Fibroblast of pulmonary artery (primary cell): Measurements from ENCODE around the gene SYT2.

Experiments
- DNase-seq: peaks from one replicate; pipeline ENCODE4 v3.0.0-alpha.2; 2010; ENCODE audit warnings: low read depth
- H3K4me3 ChIP-seq: replicated peaks from 2 replicates; pipeline ENCODE4 v1.5.1; 2011; ENCODE audit warnings: low read depth, mild to moderate bottlenecking, control low read depth, low read length, moderate library complexity
- CTCF ChIP-seq: IDR thresholded peaks from 2 replicates; pipeline ENCODE4 v1.5.1; 2011; ENCODE audit warnings: mild to moderate bottlenecking, control low read depth, low read length, inconsistent platforms; ENCODE audit errors: missing control alignments

The SYT2 gene

GRCh38 chr1:202664083-202664482, 46.2 kb downstream of the SYT2 start:
- no peak overlapping the region for H3K4me3 ChIP-seq
- peak; percentile 32 for DNase-seq
- TF ChIP-seq CTCF = no peak

GRCh38 chr1:202663131-202663530, 47.1 kb downstream of the SYT2 start:
- no peak overlapping the region for H3K4me3 ChIP-seq
- no peak for DNase-seq
- TF ChIP-seq CTCF = no peak

- no peak overlapping the region for H3K4me3 ChIP-seq
- no peak for TF ChIP-seq CTCF
- no peak for DNase-seq
These were observed 48.2 kb downstream of the SYT2 start for GRCh38 chr1:202662081-202662480.

GRCh38 chr1:202661136-202661845, 49.0 kb downstream of the SYT2 start:
- no peak overlapping the region for H3K4me3 ChIP-seq
- no peak for DNase-seq
- TF ChIP-seq CTCF = peak; percentile 21

GRCh38 chr1:202659974-202660373, 50.3 kb downstream of the SYT2 start:
- H3K4me3 ChIP-seq = no peak overlapping the region
- DNase-seq = no peak
- no peak for TF ChIP-seq CTCF

- DNase-seq = no peak
- TF ChIP-seq CTCF = no peak
- H3K4me3 ChIP-seq = no peak overlapping the region
These were observed 50.7 kb downstream of the SYT2 start for GRCh38 chr1:202659541-202659940.

GRCh38 chr1:202658769-202659168, 51.5 kb downstream of the SYT2 start:
- no peak for DNase-seq
- no peak for TF ChIP-seq CTCF

More at GRCh38 chr1:202658769-202659168, 51.5 kb downstream of the SYT2 start:
- H3K4me3 ChIP-seq = no peak overlapping the region
